Measurements from ENCODE around the gene IKBIP. TPM values are rescaled to one million over a fixed set of nuclear protein-coding genes. Genes with fewer than 3 reads are reported as not detected.
"Not testable (repeated sequence)": the region's sequence is repeated elsewhere in the genome, so short reads cannot be mapped to it uniquely, and the experiment has no call there.

Gene IKBIP
- polyA plus RNA-seq, 1 donor, result 25.0 TPM

- no peak for DNase-seq
These were observed 65.2 kb downstream of the IKBIP start for GRCh38 chr12:98579347-98579746.

GRCh38 chr12:98578821-98579220 lies 65.8 kb downstream of the IKBIP start:
- peak; percentile 4 for DNase-seq

DNA sequence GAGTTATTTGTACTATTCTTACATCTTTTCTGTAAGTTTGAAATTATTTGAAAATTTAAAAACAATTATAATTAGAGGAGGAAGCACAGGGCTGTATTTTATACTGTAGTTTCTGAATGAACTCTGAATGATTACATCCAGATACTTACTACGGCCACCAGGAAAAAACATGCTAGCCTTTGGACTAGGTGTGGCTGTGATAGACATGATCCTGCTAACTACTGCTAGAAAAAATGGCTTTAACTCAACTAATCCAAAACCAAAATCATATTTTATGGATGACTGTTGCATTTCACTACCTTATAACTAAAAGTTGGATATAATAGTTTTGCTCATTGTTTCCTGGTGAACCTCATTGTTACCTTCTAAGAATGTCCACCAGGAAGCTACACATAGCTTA lies 66.2 kb downstream of the IKBIP start:
- no peak for DNase-seq

GRCh38 chr12:98576795-98577194 lies 67.8 kb downstream of the IKBIP start:
- DNase-seq, result not testable (repeated sequence)

- no peak for DNase-seq
These were observed 69.6 kb downstream of the IKBIP start for GRCh38 chr12:98575013-98575412.

Other genes starting within 250 kb of the IKBIP start
- 259 TPM for gene TMPO, start 129.2 kb downstream of the IKBIP start, polyA plus RNA-seq (ENCODE audit: insufficient read length)
- 728 TPM for gene SLC25A3, start 51.1 kb downstream of the IKBIP start, polyA plus RNA-seq (ENCODE audit: insufficient read length)
- 46.2 TPM for gene APAF1, start 502 bp upstream of the IKBIP start, polyA plus RNA-seq (ENCODE audit: insufficient read length)